ENCODE measurements around the gene POLR1D.

Gene POLR1D

GRCh38 chr13:27654059-27654458 is 32.4 kb downstream of the POLR1D start:
- H3K27ac ChIP-seq: no peak overlapping the region
- TF ChIP-seq CTCF (IDR thresholded peaks at IDR 0.05) (no peak), ZFX (IDR thresholded peaks at IDR 0.05; ENCODE audit: borderline replicate concordance) (no peak)

GRCh38 chr13:27654816-27655215 is 33.1 kb downstream of the POLR1D start:
- TF ChIP-seq CTCF (IDR thresholded peaks at IDR 0.05) (no peak), ZFX (IDR thresholded peaks at IDR 0.05; ENCODE audit: borderline replicate concordance) (no peak)
- H3K27ac ChIP-seq: no peak overlapping the region

- no peak for TF ChIP-seq ZFX (IDR thresholded peaks at IDR 0.05; ENCODE audit: borderline replicate concordance)
- no peak for TF ChIP-seq CTCF (IDR thresholded peaks at IDR 0.05)
- H3K27ac ChIP-seq: no peak overlapping the region
Observed at GRCh38 chr13:27657724-27658123, 36.0 kb downstream of the POLR1D start.

- no peak overlapping the region for H3K27ac ChIP-seq
- no peak for TF ChIP-seq ZFX (IDR thresholded peaks at IDR 0.05; ENCODE audit: borderline replicate concordance)
- no peak for TF ChIP-seq CTCF (IDR thresholded peaks at IDR 0.05)
Observed at GRCh38 chr13:27658546-27658945, 36.9 kb downstream of the POLR1D start.

- TF ChIP-seq CTCF (IDR thresholded peaks at IDR 0.05) (no peak), ZFX (IDR thresholded peaks at IDR 0.05; ENCODE audit: borderline replicate concordance) (no peak)
- H3K27ac ChIP-seq: no peak overlapping the region
Observed at GRCh38 chr13:27659145-27659865, 37.6 kb downstream of the POLR1D start.

- TF ChIP-seq CTCF (IDR thresholded peaks at IDR 0.05) (no peak), ZFX (IDR thresholded peaks at IDR 0.05; ENCODE audit: borderline replicate concordance) (no peak)
- H3K27ac ChIP-seq: no peak overlapping the region
Observed at GRCh38 chr13:27660511-27660910, 38.8 kb downstream of the POLR1D start.

- TF ChIP-seq ZFX (IDR thresholded peaks at IDR 0.05; ENCODE audit: borderline replicate concordance) (no peak), CTCF (IDR thresholded peaks at IDR 0.05) (no peak)
- no peak overlapping the region for H3K27ac ChIP-seq
Observed at GRCh38 chr13:27661017-27661416, 39.3 kb downstream of the POLR1D start.
